ENCODE results near the gene DLGAP1.
"Not testable (repeated sequence)": the region's sequence is repeated elsewhere in the genome, so short reads cannot be mapped to it uniquely, and the experiment has no call there.

Gene DLGAP1

GRCh38 chr18:4293337-4293736, 161.8 kb downstream of the DLGAP1 start:
- DNase-seq (ENCODE audit: low spot score) = peak; percentile 8
- TF ChIP-seq CTCF (IDR thresholded peaks at IDR 0.05; ENCODE audit: extremely low read depth, missing control alignments) = no peak

DNA sequence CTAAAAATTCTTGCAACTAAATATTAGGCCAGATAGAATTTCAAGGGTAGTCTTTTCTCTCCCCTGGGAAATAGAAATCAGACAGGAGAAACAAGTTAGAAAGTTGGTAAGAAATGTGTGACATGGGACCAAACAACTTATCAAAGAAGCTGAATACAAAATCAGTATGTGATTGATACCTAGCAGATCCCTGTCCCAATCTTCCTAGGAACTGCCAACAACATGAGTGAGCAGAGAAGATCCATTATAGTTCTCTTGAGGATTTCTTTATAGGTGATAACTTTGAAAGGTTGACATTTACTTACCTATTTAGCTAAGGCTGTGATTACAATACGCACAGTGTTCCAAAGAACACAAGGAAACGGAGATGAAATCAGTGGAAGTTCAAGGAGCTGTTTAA, 162.4 kb downstream of the DLGAP1 start:
- no peak for TF ChIP-seq CTCF (IDR thresholded peaks at IDR 0.05; ENCODE audit: extremely low read depth, missing control alignments)
- no peak for DNase-seq (ENCODE audit: low spot score)

- DNase-seq (ENCODE audit: low spot score) = not testable (repeated sequence)
Observed at GRCh38 chr18:4287340-4287739, 167.8 kb downstream of the DLGAP1 start.

- no peak for DNase-seq (ENCODE audit: low spot score)
- no peak for TF ChIP-seq CTCF (IDR thresholded peaks at IDR 0.05; ENCODE audit: extremely low read depth, missing control alignments)
Observed at GRCh38 chr18:4286256-4286655, 168.9 kb downstream of the DLGAP1 start.

GRCh38 chr18:4285525-4285924, 169.6 kb downstream of the DLGAP1 start:
- DNase-seq (ENCODE audit: low spot score) = no peak
- no peak for TF ChIP-seq CTCF (IDR thresholded peaks at IDR 0.05; ENCODE audit: extremely low read depth, missing control alignments)

DNA sequence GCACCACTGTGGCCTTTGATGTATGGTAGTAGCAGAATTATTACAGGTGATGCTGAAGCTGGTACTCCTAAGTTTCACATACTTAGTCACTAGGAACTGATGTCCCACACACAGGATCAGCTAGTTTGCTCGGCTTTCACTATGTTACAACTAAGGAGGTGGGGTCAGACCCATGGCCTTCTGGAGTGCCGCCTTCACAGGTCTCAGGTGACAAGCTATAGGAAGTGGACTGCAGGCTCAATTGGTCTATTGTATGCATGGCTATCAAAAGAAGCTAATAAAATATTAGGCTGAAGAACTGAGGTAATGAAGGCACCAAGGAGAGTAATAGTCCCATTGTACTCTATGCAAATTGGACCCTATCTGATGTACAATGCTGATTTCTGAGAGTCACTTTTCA, 170.6 kb downstream of the DLGAP1 start:
- DNase-seq (ENCODE audit: low spot score) = no peak
- no peak for TF ChIP-seq CTCF (IDR thresholded peaks at IDR 0.05; ENCODE audit: extremely low read depth, missing control alignments)

DNA sequence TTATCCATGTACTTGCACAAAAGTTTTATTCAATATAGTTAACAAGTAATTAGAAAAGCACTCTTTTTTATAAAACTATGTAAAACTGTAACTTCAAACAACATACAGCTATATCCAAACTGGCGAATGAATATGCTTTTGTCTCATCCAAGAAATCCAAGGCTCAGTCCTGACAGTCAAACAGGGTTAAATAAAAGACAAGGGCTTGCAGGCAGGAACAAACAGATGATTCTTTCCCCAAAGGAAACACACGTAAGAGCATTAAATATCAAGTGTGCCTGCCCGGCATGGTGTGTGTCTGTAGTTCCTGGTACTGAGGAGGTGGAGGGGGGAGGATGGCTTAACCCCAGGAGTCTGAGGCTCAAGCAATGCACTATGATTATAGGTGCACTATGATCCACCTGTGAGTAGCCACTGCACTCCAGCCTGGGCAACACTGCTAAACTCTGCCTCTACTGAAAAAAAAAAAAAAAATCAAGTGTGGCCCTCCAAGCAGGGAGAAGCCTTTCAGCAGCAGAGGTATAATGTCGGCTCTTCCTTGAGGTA, 171.3 kb downstream of the DLGAP1 start:
- DNase-seq (ENCODE audit: low spot score) = no peak
- TF ChIP-seq CTCF (IDR thresholded peaks at IDR 0.05; ENCODE audit: extremely low read depth, missing control alignments) = no peak

GRCh38 chr18:4282954-4283353, 172.2 kb downstream of the DLGAP1 start:
- DNase-seq (ENCODE audit: low spot score) = no peak
- no peak for TF ChIP-seq CTCF (IDR thresholded peaks at IDR 0.05; ENCODE audit: extremely low read depth, missing control alignments)

Data from GM20000 (cell line).